Gastrocnemius medialis (tissue), 4 donors: ENCODE measurements around the gene HK2.

Experiments
- POLR2A ChIP-seq, 2 donors: fragments of 450-650 bp; IDR thresholded peaks; one replicate each; pipeline ENCODE4 v1.6.1; 2017; ENCODE audit warnings: antibody characterized with exemption in 2 of 2, mild to moderate bottlenecking in 2 of 2, moderate library complexity in 2 of 2
- TF ChIP-seq, protein P1 (sequence below), 5 experiments: fragments of 450-650 bp in 3 of 5; fragments of 200-600 bp in 2 of 5; sonication (generic) in 2 of 5; IDR thresholded peaks in 4 of 5; conservative IDR thresholded peaks in 1 of 5; 1 replicate in 4 of 5; 2 replicates in 1 of 5; pipeline ENCODE4 v1.5.1; 2016 to 2019; ENCODE audit warnings: antibody characterized with exemption in 5 of 5, mild to moderate bottlenecking in 3 of 5, moderate library complexity in 3 of 5

DNA sequence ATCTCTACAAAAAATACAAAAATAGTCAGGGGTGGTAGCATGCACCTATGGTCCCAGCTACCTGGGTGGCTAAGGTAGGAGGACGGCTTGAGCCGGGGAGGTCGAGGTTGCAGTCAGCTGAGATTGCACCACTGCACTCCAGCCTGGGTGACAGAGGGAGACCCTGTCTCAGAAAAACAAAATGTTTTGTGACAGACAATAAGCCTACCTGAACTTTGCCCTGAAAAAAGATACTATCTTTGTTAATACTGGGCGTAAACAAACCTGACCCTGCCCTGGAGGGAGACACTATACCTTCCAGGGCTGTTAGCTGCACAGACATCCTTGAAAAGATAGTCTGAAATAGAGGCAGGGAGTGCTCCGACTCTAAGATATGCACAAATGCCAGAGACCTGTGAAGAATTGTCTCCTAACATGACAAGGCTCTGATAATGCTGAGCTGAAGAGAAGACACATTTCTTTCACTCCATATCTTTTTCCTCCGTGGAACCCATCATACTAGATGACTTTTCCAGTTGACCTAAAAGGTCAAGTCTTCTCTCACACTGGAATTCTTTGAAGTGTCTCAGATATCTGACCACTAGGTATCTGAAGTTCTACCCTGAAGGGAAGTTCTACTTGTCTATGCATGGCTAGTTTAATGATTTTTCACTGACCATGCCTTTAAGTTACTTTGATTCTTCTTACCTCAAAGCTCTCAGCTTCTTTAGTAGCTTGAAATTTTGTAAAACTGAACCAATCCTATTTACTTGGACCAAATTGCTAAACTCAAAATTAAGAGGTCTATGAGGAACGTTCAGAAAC lies 20.9 kb upstream of the HK2 start:
- TF ChIP-seq, protein P1, sequence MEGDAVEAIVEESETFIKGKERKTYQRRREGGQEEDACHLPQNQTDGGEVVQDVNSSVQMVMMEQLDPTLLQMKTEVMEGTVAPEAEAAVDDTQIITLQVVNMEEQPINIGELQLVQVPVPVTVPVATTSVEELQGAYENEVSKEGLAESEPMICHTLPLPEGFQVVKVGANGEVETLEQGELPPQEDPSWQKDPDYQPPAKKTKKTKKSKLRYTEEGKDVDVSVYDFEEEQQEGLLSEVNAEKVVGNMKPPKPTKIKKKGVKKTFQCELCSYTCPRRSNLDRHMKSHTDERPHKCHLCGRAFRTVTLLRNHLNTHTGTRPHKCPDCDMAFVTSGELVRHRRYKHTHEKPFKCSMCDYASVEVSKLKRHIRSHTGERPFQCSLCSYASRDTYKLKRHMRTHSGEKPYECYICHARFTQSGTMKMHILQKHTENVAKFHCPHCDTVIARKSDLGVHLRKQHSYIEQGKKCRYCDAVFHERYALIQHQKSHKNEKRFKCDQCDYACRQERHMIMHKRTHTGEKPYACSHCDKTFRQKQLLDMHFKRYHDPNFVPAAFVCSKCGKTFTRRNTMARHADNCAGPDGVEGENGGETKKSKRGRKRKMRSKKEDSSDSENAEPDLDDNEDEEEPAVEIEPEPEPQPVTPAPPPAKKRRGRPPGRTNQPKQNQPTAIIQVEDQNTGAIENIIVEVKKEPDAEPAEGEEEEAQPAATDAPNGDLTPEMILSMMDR (IDR thresholded peaks at IDR 0.05 in 4 of 5, conservative IDR thresholded peaks at IDR 0.05 in 1 of 5): no peak
- TF ChIP-seq POLR2A (IDR thresholded peaks at IDR 0.05): no peak
